Skeletal muscle satellite cell (primary cell): ENCODE data around the gene PPFIA2.

Source experiments
- H3K27me3 ChIP-seq: 2 replicates; pipeline ENCODE4 v1.7.0; 2013; ENCODE audit warnings: low read length; ENCODE audit not compliant: control insufficient read depth, insufficient read depth
- H3K36me3 ChIP-seq: 2 replicates; pipeline ENCODE4 v1.7.0; 2013; ENCODE audit warnings: mild to moderate bottlenecking, control low read depth, low read length; ENCODE audit not compliant: insufficient read depth
- H3K4me1 ChIP-seq: 2 replicates; pipeline ENCODE4 v1.7.0; 2013; ENCODE audit warnings: low read length; ENCODE audit not compliant: control insufficient read depth, insufficient read depth
- H3K4me2 ChIP-seq: 2 replicates; pipeline ENCODE4 v1.7.0; 2013; ENCODE audit warnings: mild to moderate bottlenecking, low read length
- H3K4me3 ChIP-seq: 2 replicates; pipeline ENCODE4 v1.7.0; 2013; ENCODE audit warnings: low read length
- H3K9ac ChIP-seq: 2 replicates; pipeline ENCODE4 v1.7.0; 2013; ENCODE audit warnings: mild to moderate bottlenecking, low read depth, low read length, moderate library complexity
- H3K9me3 ChIP-seq: replicated peaks from 2 replicates; pipeline ENCODE4 v1.7.0; 2013; ENCODE audit warnings: mild to moderate bottlenecking, control low read depth, low read length

Gene PPFIA2

DNA sequence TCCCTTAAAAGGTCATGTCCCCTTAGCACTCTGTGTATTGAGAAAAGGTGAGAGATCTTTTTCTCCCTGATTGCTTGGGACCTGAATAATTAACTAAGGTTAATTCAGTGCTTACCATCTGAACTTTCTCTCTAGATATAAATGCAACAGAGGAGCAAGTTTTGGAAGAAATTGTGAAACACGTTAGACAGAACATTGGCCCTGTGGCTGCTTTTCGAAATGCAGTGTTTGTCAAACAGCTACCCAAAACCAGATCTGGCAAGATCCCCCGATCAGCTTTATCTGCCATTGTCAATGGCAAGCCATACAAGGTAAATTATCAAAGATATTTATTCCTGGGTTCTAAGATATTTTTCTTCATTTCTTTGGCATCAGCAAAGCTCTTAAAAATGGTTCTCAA, 505.8 kb downstream of the PPFIA2 start:
- Histone ChIP-seq H3K9me3 (no peaks in the 10 kb centered on the region), H3K4me1 (peaks cover 6% of the 10 kb centered on the region), H3K36me3 (no peaks in the 10 kb centered on the region), H3K4me2 (no peak overlapping the region), H3K27me3 (no peaks in the 10 kb centered on the region), H3K4me3 (no peak overlapping the region), H3K9ac (no peak overlapping the region)

DNA sequence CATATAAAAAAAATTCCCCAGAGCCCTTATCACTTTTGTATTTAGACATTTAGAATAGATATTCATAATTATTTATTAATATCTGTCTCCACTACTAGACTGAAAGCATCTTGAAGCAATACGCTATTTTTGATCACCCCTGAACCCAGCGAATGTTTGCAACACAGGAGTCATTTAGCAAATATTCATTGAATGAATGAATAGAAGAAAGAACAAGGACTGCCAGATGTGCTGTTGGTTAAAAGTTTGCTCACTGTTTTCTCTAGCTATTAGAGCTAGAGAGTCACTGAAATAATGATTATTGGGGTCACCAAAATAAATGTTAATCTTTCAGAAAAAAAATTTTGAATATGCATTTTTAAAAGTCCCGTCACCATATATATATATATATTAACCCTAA, 506.9 kb downstream of the PPFIA2 start:
- Histone ChIP-seq H3K27me3 (no peaks in the 10 kb centered on the region), H3K4me2 (no peak overlapping the region), H3K9me3 (no peaks in the 10 kb centered on the region), H3K4me3 (no peak overlapping the region), H3K9ac (no peak overlapping the region), H3K36me3 (no peaks in the 10 kb centered on the region), H3K4me1 (peaks cover 6% of the 10 kb centered on the region)

DNA sequence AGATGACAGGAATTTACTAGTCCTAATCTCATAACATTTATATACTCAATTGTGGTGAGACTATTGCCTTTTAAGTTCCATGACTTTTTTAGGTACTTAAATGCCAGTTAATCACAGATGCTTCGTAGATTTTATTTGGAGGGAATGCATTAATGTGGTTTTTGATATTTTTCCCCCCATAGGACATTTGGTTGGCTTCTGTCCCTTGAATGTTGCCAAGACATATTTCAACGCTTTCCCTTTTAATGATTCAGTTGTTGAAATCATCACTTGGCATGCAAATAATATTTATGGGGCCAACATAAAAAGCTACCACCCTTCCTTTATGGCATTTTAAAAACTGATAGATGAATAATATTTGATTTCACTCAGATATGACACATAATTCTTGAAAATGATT, 509.2 kb downstream of the PPFIA2 start:
- Histone ChIP-seq H3K9ac (no peak overlapping the region), H3K27me3 (no peaks in the 10 kb centered on the region), H3K36me3 (no peaks in the 10 kb centered on the region), H3K4me1 (peaks cover 19% of the 10 kb centered on the region), H3K4me2 (no peak overlapping the region), H3K4me3 (no peak overlapping the region), H3K9me3 (no peaks in the 10 kb centered on the region)

DNA sequence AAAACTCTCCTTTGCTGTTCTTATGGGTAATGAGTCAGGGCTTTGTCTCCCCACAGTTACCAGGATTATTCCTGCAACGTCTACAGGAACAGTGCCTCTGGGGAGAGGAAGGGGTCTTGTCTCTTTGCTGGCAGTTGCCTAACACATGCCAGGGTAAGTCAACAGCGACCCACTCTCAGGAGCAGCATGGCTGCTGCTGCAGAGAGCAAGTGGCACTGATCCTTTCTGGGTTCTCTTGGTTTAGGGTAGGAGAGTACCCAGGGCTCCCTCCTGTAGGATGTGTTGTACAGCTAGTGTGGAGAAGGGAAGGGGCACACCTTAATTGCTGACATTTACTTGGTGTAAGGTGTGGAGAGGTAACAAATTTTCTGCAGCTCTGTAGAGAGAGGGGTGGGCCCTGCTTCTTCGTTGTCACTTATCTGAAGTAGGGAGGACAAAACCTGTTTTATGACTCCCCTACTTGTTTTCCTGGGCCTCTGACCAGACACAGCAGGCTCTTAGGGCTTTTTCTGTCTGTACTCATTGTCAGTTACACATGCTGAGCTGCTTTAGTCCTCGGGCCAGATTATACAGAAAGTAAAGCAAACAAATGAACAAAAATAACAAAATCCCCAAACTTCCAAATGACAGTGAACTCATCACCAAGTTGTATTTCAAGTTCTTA, 513.1 kb downstream of the PPFIA2 start:
- H3K36me3 ChIP-seq, result no peaks in the 10 kb centered on the region
- H3K4me3 ChIP-seq, result no peak overlapping the region
- H3K9ac ChIP-seq, result no peak overlapping the region
- no peaks in the 10 kb centered on the region for H3K9me3 ChIP-seq
- peak overlapping the region; percentile 0 for H3K4me2 ChIP-seq
- no peaks in the 10 kb centered on the region for H3K27me3 ChIP-seq
- peaks cover 19% of the 10 kb centered on the region for H3K4me1 ChIP-seq

DNA sequence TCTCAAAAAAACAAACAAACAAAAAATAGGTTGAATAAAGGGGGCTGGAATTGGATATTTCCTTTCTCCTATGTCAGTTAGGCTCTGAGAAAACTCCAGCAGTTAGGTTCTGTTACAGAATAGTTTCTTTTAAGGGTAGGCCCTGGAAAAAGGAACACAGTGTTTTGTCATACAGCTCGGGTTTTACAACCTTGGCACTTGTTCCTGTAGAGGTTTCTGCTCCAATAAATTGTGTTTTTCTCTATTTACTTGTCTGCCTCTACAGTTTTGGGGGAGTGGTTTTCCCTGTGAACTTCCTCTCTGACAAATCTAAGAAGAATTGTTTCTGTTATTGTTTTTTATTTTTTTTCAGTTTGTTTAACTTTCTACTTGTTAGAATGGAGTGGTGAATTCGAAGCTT, 513.7 kb downstream of the PPFIA2 start:
- Histone ChIP-seq H3K9me3 (no peaks in the 10 kb centered on the region), H3K4me1 (peaks cover 17% of the 10 kb centered on the region), H3K36me3 (no peaks in the 10 kb centered on the region), H3K4me2 (peak overlapping the region; percentile 0), H3K27me3 (no peaks in the 10 kb centered on the region), H3K4me3 (no peak overlapping the region), H3K9ac (no peak overlapping the region)

DNA sequence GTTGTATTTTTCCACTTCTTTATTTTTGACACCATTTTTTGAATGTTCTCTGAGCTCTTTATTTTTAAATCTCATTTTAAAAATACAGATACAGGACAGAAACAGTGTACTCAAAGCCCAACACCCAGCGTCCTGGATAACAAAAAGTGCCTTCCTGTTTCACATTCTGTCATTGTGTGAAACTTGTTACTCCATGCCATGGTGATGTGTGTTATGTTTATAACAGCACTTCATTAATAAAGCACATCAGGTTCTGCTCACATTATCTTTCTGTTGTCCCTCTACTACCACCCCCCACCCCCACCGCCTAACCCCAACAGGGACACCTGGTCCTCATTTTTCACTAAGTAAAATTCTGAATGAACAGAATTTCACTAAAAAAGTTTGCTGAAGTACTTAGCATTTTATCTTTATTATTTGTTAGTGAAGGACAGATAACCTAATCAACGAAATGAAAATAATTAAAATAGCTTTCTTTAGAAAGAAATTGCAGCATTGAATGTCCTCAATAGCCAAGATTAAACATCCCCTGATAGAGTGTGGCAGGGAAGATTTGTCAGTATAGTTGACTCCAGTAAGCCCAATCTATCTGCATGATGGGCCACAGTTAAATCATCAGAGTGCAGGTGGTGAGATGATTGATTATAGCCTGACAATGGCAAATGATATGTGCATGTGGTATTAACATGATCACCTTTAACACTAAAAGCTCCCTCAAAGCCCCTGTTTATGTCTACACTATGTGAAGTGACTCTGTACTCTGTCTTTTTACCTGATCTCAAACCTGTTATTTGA, 527.4 kb downstream of the PPFIA2 start:
- no peak overlapping the region for H3K9ac ChIP-seq

DNA sequence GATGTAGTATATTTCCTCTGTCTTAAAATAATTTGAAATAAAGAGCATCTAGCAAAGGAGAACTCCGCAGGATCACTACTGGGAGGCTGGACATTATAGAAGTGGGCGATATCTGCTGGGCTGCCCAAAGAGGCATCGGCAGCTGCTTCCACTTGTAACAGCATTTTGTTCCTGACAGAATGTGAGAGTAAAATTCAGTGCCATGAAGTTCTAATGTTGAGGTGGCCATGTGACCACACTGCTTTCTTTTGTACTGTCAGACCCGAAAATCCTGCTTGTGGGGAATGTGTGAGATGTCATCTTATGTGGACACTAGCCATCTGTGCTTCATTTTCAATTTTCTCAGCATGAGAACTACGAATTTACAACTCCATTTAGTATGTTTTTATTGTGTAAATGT, 529.4 kb downstream of the PPFIA2 start:
- no peak overlapping the region for H3K4me2 ChIP-seq

More for the DNA sequence above, 527.4 kb downstream of the PPFIA2 start:
- no peak overlapping the region for H3K4me3 ChIP-seq
- H3K9me3 ChIP-seq, result no peaks in the 10 kb centered on the region
- H3K27me3 ChIP-seq, result no peaks in the 10 kb centered on the region
- H3K4me1 ChIP-seq, result no peaks in the 10 kb centered on the region
- no peak overlapping the region for H3K4me2 ChIP-seq
- no peaks in the 10 kb centered on the region for H3K36me3 ChIP-seq

DNA sequence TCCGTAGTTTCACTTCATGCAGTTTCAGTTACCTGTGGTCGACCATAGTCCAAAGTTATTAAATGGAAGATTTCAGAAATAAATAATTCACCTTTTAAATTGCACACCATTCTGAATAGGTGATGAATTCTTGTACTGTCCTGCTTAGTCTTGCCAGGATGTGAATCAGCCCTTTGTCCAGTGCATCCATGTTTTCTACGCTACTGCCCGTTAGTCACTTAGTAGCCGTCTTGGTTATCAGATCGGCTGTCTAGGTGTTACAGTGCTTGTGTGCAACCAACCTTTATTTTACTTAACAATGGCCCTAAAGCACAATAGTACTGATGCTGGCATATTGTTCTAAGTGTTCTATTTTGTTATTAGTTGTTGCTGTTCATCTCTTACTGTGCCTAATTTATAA, 534.5 kb downstream of the PPFIA2 start:
- H3K9ac ChIP-seq, result no peak overlapping the region
- no peak overlapping the region for H3K4me2 ChIP-seq
- H3K36me3 ChIP-seq, result no peaks in the 10 kb centered on the region
- H3K4me1 ChIP-seq, result peaks cover 17% of the 10 kb centered on the region
- H3K9me3 ChIP-seq, result no peaks in the 10 kb centered on the region
- no peak overlapping the region for H3K4me3 ChIP-seq
- H3K27me3 ChIP-seq, result no peaks in the 10 kb centered on the region

More for the DNA sequence above, 529.4 kb downstream of the PPFIA2 start:
- no peaks in the 10 kb centered on the region for H3K4me1 ChIP-seq
- no peaks in the 10 kb centered on the region for H3K27me3 ChIP-seq
- no peaks in the 10 kb centered on the region for H3K9me3 ChIP-seq
- H3K9ac ChIP-seq, result no peak overlapping the region
- H3K36me3 ChIP-seq, result no peaks in the 10 kb centered on the region
- H3K4me3 ChIP-seq, result no peak overlapping the region

DNA sequence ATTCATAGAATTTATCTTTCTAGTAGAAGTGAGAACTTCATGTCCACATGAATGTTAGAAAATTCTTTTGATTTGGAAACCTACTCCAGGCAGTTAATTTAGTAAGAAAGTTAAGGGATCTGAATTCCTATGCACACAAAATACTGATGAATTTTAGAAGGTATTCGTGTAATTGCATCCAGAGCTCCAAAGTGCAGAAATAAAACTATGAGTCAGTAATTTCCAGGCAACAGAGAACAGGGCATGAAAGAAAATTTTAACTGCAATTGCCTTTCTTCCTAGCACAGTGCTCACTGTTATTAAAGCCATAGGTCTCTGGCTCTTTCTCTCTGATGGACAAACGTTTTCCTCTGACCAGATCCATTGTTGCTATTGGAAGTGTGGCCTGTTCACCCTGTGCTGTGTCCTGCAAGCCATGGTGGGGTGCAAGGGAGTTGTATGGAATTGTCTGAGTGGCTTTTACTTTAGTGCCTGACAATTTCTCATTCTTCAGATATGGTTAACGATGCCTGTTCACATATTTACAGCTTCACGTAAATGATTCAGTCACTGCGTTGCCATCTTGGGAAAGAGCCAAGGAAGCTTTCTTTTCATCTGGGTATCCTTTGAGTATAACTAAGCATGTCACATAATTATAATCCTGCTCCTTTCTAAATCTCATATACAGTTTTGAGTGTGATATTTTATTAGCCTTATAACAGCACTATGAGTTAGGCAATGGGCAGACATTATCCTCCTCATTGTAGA, 536.1 kb downstream of the PPFIA2 start:
- Histone ChIP-seq H3K4me3 (no peak overlapping the region), H3K9ac (no peak overlapping the region), H3K36me3 (no peaks in the 10 kb centered on the region), H3K4me2 (no peak overlapping the region), H3K4me1 (peaks cover 17% of the 10 kb centered on the region), H3K27me3 (no peaks in the 10 kb centered on the region), H3K9me3 (no peaks in the 10 kb centered on the region)

DNA sequence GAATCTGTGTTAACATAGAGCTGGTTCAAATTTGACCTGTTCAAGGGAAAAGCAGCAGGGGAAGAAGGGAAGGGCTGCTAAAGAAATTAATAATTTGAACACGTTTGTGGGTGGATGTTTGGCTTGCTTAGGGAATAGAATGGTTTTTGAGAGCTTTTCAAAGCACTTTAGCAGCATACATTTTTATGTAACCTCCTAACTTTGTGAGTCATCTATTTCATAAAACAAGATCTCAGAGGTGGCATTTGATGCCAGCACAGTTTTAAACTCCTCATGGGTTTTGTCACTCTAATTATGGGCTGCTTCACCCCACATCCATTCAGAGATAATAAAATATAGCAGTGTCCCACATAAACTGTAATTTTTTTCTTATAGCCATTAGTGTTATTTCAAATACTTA, 537.5 kb downstream of the PPFIA2 start:
- Histone ChIP-seq H3K4me1 (peaks cover 17% of the 10 kb centered on the region), H3K36me3 (no peaks in the 10 kb centered on the region), H3K4me3 (no peak overlapping the region), H3K27me3 (no peaks in the 10 kb centered on the region), H3K9ac (no peak overlapping the region), H3K4me2 (no peak overlapping the region), H3K9me3 (no peaks in the 10 kb centered on the region)

DNA sequence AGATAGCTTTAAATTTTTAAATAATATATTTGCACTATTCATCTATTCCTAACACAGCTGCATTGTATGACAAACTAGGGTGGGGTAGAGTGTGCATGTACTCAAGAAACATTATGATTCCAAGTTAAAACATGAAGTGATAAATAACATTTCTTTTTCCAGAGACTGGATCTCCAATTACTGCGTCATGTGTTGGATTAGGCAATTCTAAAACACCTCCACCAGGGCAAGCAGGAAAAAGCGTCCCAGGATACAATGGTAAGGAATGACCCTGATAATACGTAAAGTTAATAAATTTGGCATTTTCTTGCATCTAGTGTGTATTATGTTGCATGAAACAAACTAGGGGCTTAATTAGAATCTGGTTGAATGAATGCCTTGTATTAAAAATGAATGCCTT, 542.4 kb downstream of the PPFIA2 start:
- Histone ChIP-seq H3K4me2 (no peak overlapping the region), H3K9me3 (no peaks in the 10 kb centered on the region), H3K36me3 (no peaks in the 10 kb centered on the region), H3K27me3 (no peaks in the 10 kb centered on the region), H3K4me1 (peaks cover 5% of the 10 kb centered on the region), H3K9ac (no peak overlapping the region), H3K4me3 (no peak overlapping the region)
